Mesendoderm (in vitro differentiated cells): ENCODE measurements around the gene SCRN1. TPM values are rescaled to one million over a fixed set of nuclear protein-coding genes. Genes with fewer than 3 reads are reported as not detected.

Experiments
- DNase-seq: peaks from one replicate; pipeline ENCODE4 v3.0.0; 2013
- H2AK5ac ChIP-seq: 2 replicates; pipeline ENCODE4 v1.6.1; 2013; ENCODE audit warnings: low read length, inconsistent platforms
- H2BK120ac ChIP-seq: 2 replicates; pipeline ENCODE4 v1.6.1; 2013; ENCODE audit warnings: low read depth, mild to moderate bottlenecking, low read length, moderate library complexity, mixed read lengths
- H2BK15ac ChIP-seq: replicated peaks from 2 replicates; pipeline ENCODE4 v1.6.1; 2013; ENCODE audit warnings: low read depth, mild to moderate bottlenecking, moderate library complexity
- H2BK5ac ChIP-seq: 2 replicates; pipeline ENCODE4 v1.6.1; 2013; ENCODE audit warnings: low read length, inconsistent platforms
- H3K18ac ChIP-seq: 2 replicates; pipeline ENCODE4 v1.6.1; 2013; ENCODE audit warnings: mild to moderate bottlenecking, low read length, mixed read lengths
- H3K23ac ChIP-seq: one replicate; pipeline ENCODE4 v1.6.1; 2013; ENCODE audit warnings: low read length
- H3K27ac ChIP-seq: 2 replicates; pipeline ENCODE4 v1.5.1; 2013; ENCODE audit warnings: low read depth, mild to moderate bottlenecking, inconsistent platforms, low read length, moderate library complexity
- H3K27me3 ChIP-seq: 2 replicates; pipeline ENCODE4 v1.6.1; 2013; ENCODE audit warnings: low read length, control low read depth, mild to moderate bottlenecking, inconsistent platforms; ENCODE audit not compliant: insufficient read depth, poor library complexity
- H3K36me3 ChIP-seq: 2 replicates; pipeline ENCODE4 v1.6.1; 2013; ENCODE audit warnings: low read length, inconsistent platforms; ENCODE audit not compliant: control insufficient read depth, insufficient read depth
- H3K4ac ChIP-seq: one replicate; pipeline ENCODE4 v1.6.1; 2013; ENCODE audit warnings: low read depth, mild to moderate bottlenecking, low read length, moderate library complexity
- H3K4me1 ChIP-seq: 2 replicates; pipeline ENCODE4 v1.6.1; 2013; ENCODE audit warnings: low read depth, low read length, inconsistent platforms; ENCODE audit not compliant: control insufficient read depth
- H3K4me2 ChIP-seq: 2 replicates; pipeline ENCODE4 v1.6.1; 2013; ENCODE audit warnings: low read length
- H3K4me3 ChIP-seq: 2 replicates; pipeline ENCODE4 v1.5.1; 2013; ENCODE audit warnings: mild to moderate bottlenecking, low read length
- H3K56ac ChIP-seq: one replicate; pipeline ENCODE4 v1.6.1; 2013; ENCODE audit warnings: low read length
- H3K79me1 ChIP-seq: 2 replicates; pipeline ENCODE4 v1.6.1; 2013; ENCODE audit warnings: low read length, inconsistent platforms
- H3K79me2 ChIP-seq: 2 replicates; pipeline ENCODE4 v1.6.1; 2013; ENCODE audit warnings: mild to moderate bottlenecking, low read length; ENCODE audit not compliant: control insufficient read depth, insufficient read depth
- H3K9ac ChIP-seq: 2 replicates; pipeline ENCODE4 v1.6.1; 2013; ENCODE audit warnings: low read length, inconsistent platforms
- H4K5ac ChIP-seq: one replicate; pipeline ENCODE4 v1.6.1; 2013; ENCODE audit warnings: low read length
- H4K8ac ChIP-seq: one replicate; pipeline ENCODE4 v1.6.1; 2013; ENCODE audit warnings: low read depth, mild to moderate bottlenecking, control low read depth, low read length, moderate library complexity
- WGBS: extraction: QIAGEN DNeasy Blood & Tissue Kit; methylation state at CpG from one replicate; pipeline ENCODE4 v1.1.7; 2013; ENCODE audit warnings: low lambda C conversion rate, missing lambda C conversion rate; ENCODE audit not compliant: insufficient coverage; ENCODE audit errors: extremely low coverage; 5-methylcytosine and 5-hydroxymethylcytosine counted together
- polyA plus RNA-seq, 2 experiments: library from polyadenylated mRNA; stranded (reverse); fragments of 200-250 nt; gene quantifications; one replicate each; pipeline ENCODE4 v1.2.3, GENCODE V29; 2013

Gene SCRN1
- polyA plus RNA-seq (2013, experiment 1 of 2): 65.6 TPM
- polyA plus RNA-seq (2013, experiment 2 of 2): 67.9 TPM

- H3K4ac ChIP-seq: peak within 1 kb of the TSS; percentile 98
- H2BK15ac ChIP-seq: no peak within 1 kb of the TSS
- no peaks in the 10 kb centered on the region for H3K4me1 ChIP-seq
- H2AK5ac ChIP-seq: no peak within 1 kb of the TSS
- peak; percentile 63 for DNase-seq
- no CpG with 5 or more reads among the region's 79 CpGs for WGBS
- H3K36me3 ChIP-seq: no peaks in the 10 kb centered on the region
- H2BK120ac ChIP-seq: peak within 1 kb of the TSS; percentile 83
- H3K18ac ChIP-seq: peak within 1 kb of the TSS; percentile 99
- H3K79me1 ChIP-seq: peaks cover 5% of the 10 kb centered on the region
- H4K5ac ChIP-seq: peak within 1 kb of the TSS; percentile 5
- H3K4me3 ChIP-seq: peak within 1 kb of the TSS; percentile 77
- H3K56ac ChIP-seq: peak within 1 kb of the TSS; percentile 94
- H3K27me3 ChIP-seq: no peaks in the 10 kb centered on the region
- H3K79me2 ChIP-seq: peaks cover 20% of the 10 kb centered on the region
- H3K9ac ChIP-seq: peak within 1 kb of the TSS; percentile 93
- H3K27ac ChIP-seq: peak within 1 kb of the TSS; percentile 68
- H2BK5ac ChIP-seq: no peak within 1 kb of the TSS
- H3K4me2 ChIP-seq: peak within 1 kb of the TSS; percentile 53
- peak within 1 kb of the TSS; percentile 92 for H3K23ac ChIP-seq
- H4K8ac ChIP-seq: no peak within 1 kb of the TSS
Observed at GRCh38 chr7:29989257-29989995, at the start of gene SCRN1. Gene SCRN1, minus strand, starts transcription at chr7:29989801. Its CDS starts 20,734 bp downstream, at chr7:29969067.

- Histone ChIP-seq H3K36me3 (no peaks in the 10 kb centered on the region), H3K4me3 (no peak overlapping the region), H3K18ac (no peak overlapping the region), H2BK5ac (no peak overlapping the region), H3K27ac (no peak overlapping the region), H2BK15ac (no peak overlapping the region), H3K4me2 (no peak overlapping the region), H3K23ac (no peak overlapping the region), H3K79me1 (peaks cover 18% of the 10 kb centered on the region), H3K4ac (no peak overlapping the region), H2BK120ac (no peak overlapping the region), H3K79me2 (peaks cover 24% of the 10 kb centered on the region), H4K5ac (no peak overlapping the region), H3K56ac (no peak overlapping the region), H2AK5ac (no peak overlapping the region), H3K27me3 (no peaks in the 10 kb centered on the region), H3K4me1 (no peaks in the 10 kb centered on the region), H4K8ac (no peak overlapping the region), H3K9ac (no peak overlapping the region)
- 100% methylated on average over 1 of the region's 3 CpGs for WGBS
- DNase-seq: no peak
Observed at GRCh38 chr7:30038196-30038980, 48.8 kb upstream of the SCRN1 start.

GRCh38 chr7:30036220-30036619 is 46.6 kb upstream of the SCRN1 start:
- no peak for DNase-seq

GRCh38 chr7:30034501-30034900 is 44.9 kb upstream of the SCRN1 start:
- no peaks in the 10 kb centered on the region for H3K27me3 ChIP-seq
- no peak for DNase-seq
- peaks cover 2% of the 10 kb centered on the region for H3K36me3 ChIP-seq
- peaks cover 18% of the 10 kb centered on the region for H3K79me1 ChIP-seq
- H3K18ac ChIP-seq: no peak overlapping the region
- H2BK5ac ChIP-seq: no peak overlapping the region
- H4K5ac ChIP-seq: no peak overlapping the region
- H3K4ac ChIP-seq: no peak overlapping the region
- H3K23ac ChIP-seq: no peak overlapping the region
- no CpG with 5 or more reads among the region's 3 CpGs for WGBS
- H2BK120ac ChIP-seq: no peak overlapping the region
- H3K4me1 ChIP-seq: peaks cover 8% of the 10 kb centered on the region
- H2BK15ac ChIP-seq: no peak overlapping the region
- no peak overlapping the region for H3K56ac ChIP-seq
- H3K27ac ChIP-seq: no peak overlapping the region
- no peak overlapping the region for H3K9ac ChIP-seq
- H4K8ac ChIP-seq: no peak overlapping the region
- H3K79me2 ChIP-seq: peaks cover 38% of the 10 kb centered on the region
- no peak overlapping the region for H3K4me2 ChIP-seq
- H2AK5ac ChIP-seq: no peak overlapping the region
- H3K4me3 ChIP-seq: no peak overlapping the region

More at GRCh38 chr7:30036220-30036619, 46.6 kb upstream of the SCRN1 start:
- Histone ChIP-seq H3K4me3 (no peak overlapping the region), H3K4ac (no peak overlapping the region), H4K8ac (no peak overlapping the region), H3K79me2 (peaks cover 26% of the 10 kb centered on the region), H3K4me2 (no peak overlapping the region), H3K4me1 (peaks cover 2% of the 10 kb centered on the region), H3K79me1 (peaks cover 17% of the 10 kb centered on the region), H2AK5ac (no peak overlapping the region), H3K27me3 (no peaks in the 10 kb centered on the region), H4K5ac (no peak overlapping the region), H3K23ac (no peak overlapping the region), H3K56ac (no peak overlapping the region), H3K18ac (no peak overlapping the region), H3K36me3 (peaks cover 2% of the 10 kb centered on the region), H3K27ac (no peak overlapping the region), H2BK15ac (no peak overlapping the region), H3K9ac (no peak overlapping the region), H2BK5ac (no peak overlapping the region), H2BK120ac (no peak overlapping the region)
- WGBS: no CpG with 5 or more reads among the region's 2 CpGs

- Histone ChIP-seq H3K23ac (no peak overlapping the region), H3K9ac (no peak overlapping the region), H2BK15ac (no peak overlapping the region), H4K8ac (no peak overlapping the region), H3K56ac (no peak overlapping the region), H3K4me2 (no peak overlapping the region), H2AK5ac (no peak overlapping the region), H3K4me3 (no peak overlapping the region), H3K18ac (no peak overlapping the region), H4K5ac (no peak overlapping the region), H3K4ac (no peak overlapping the region), H2BK120ac (no peak overlapping the region), H3K36me3 (peaks cover 2% of the 10 kb centered on the region), H3K27ac (no peak overlapping the region), H3K79me1 (peaks cover 21% of the 10 kb centered on the region), H3K27me3 (no peaks in the 10 kb centered on the region), H2BK5ac (no peak overlapping the region), H3K79me2 (peaks cover 43% of the 10 kb centered on the region), H3K4me1 (peaks cover 8% of the 10 kb centered on the region)
- WGBS: no CpG with 5 or more reads among the region's 4 CpGs
- DNase-seq: no peak
Observed at GRCh38 chr7:30032310-30033125, 42.9 kb upstream of the SCRN1 start.
